ENCODE data around the gene AFF3. TPM values are rescaled to one million over a fixed set of nuclear protein-coding genes. Genes with fewer than 3 reads are reported as not detected.

Gene AFF3
- total and polyA plus RNA-seq, 10 of the 15 experiments (the other 5 are each of a cell fraction or from before 2014, with no cell fraction given): 0.26 to 5.5 (median 3.0) TPM

- no peak for TF ChIP-seq ESRRA (IDR thresholded peaks at IDR 0.05; ENCODE audit: low read length)
Observed at GRCh38 chr2:100043081-100043890, 99.1 kb downstream of the AFF3 start (continued).

GRCh38 chr2:100042562-100042961, 99.8 kb downstream of the AFF3 start:
- peaks cover 3% of the 10 kb centered on the region; the same call in 1 of the 2 replicates for H3K4me1 ChIP-seq (ENCODE audit: control insufficient read depth, insufficient read depth, low read length)
- RAD21 ChIA-PET (ENCODE audit: unreplicated experiment): no interaction called here
- no peaks in the 10 kb centered on the region for H3K36me3 ChIP-seq (ENCODE audit: control insufficient read depth in 2 of 2, insufficient read depth in 2 of 2, low read length in 1 of 2)
- no peaks in the 10 kb centered on the region for H3K9me3 ChIP-seq (replicated peaks; ENCODE audit: control insufficient read depth, insufficient read depth, low read length)
- SMC1A ChIA-PET (ENCODE audit: uncharacterized antibody, unreplicated experiment): no interaction called here
- DNase-seq (ENCODE audit: low read depth, low spot score) (no peak), FAIRE-seq (no peak), ATAC-seq (no peak)
- 16% methylated on average over 3 of the region's 3 CpGs for WGBS (ENCODE audit: insufficient coverage, insufficient replicate concordance, low lambda C conversion rate, missing lambda C conversion rate)
- 0 out of 2 replicates have a peak, but pooled peaks cover 3% of the 10 kb centered on the region for H4K20me1 ChIP-seq (ENCODE audit: control insufficient read depth, insufficient read depth)
- POLR2A ChIA-PET: no interaction called here
- BruUV-seq (replicated peaks): no TSS peak
- H3K4me2 ChIP-seq (ENCODE audit: control insufficient read depth, insufficient read depth): no peak overlapping the region
- no peaks in the 10 kb centered on the region; a peak in 2 of 4 replicates for H3K27me3 ChIP-seq (replicated peaks in 1 of 2; ENCODE audit: control insufficient read depth in 2 of 2, insufficient read depth in 2 of 2, low read length in 1 of 2)
- H2AFZ ChIP-seq (ENCODE audit: control insufficient read depth, low read depth, low read length): no peak overlapping the region
- CTCF ChIA-PET: no interaction called here
- no peaks in the 10 kb centered on the region for H3K79me2 ChIP-seq (ENCODE audit: control insufficient read depth, insufficient read depth, low read length)
- in situ Hi-C loops (cut with MboI): no loop called here
- no peak overlapping the region for H3K4me3 ChIP-seq
- intact Hi-C loops (cut with micrococcal nuclease; ENCODE audit: unreplicated experiment): no loop called here
- H3K9ac ChIP-seq (ENCODE audit: control insufficient read depth, insufficient read depth, low read length): no peak overlapping the region
- no peak overlapping the region for H3K27ac ChIP-seq (ENCODE audit: control insufficient read depth, insufficient read depth)
- TF ChIP-seq KAT2A (conservative IDR thresholded peaks at IDR 0.05; ENCODE audit: control insufficient read depth, low read depth, low read length) (no peak), TCF7 (IDR thresholded peaks at IDR 0.05; ENCODE audit: borderline replicate concordance) (no peak), JUNB (IDR thresholded peaks at IDR 0.05) (no peak), SKIL (IDR thresholded peaks at IDR 0.05; ENCODE audit: low read depth, poor library complexity, severe bottlenecking) (no peak), CBX5 (IDR thresholded peaks at IDR 0.05; ENCODE audit: low read depth) (no peak), CUX1 (IDR thresholded peaks at IDR 0.05; ENCODE audit: insufficient replicate concordance, low read depth, low read length) (no peak), REST (IDR thresholded peaks at IDR 0.05; ENCODE audit: low read depth, low read length) (no peak), NR2C2 (IDR thresholded peaks at IDR 0.05; ENCODE audit: borderline replicate concordance, control insufficient read depth, insufficient read length, low read depth) (no peak), NFXL1 (IDR thresholded peaks at IDR 0.05; ENCODE audit: borderline replicate concordance) (no peak), IKZF2 (IDR thresholded peaks at IDR 0.05) (no peak)

Data from GM12878 (cell line).